22Rv1 (cell line): Measurements from ENCODE around the gene COX7A2.

Experiments
- CTCF ChIP-seq: fragments of 450-650 bp; IDR thresholded peaks from 2 replicates; pipeline ENCODE4 v1.5.1; 2017; ENCODE audit warnings: mild to moderate bottlenecking
- ZFX ChIP-seq: fragments of 450-650 bp; IDR thresholded peaks from 2 replicates; pipeline ENCODE4 v1.6.1; 2017; ENCODE audit warnings: antibody characterized with exemption, borderline replicate concordance

DNA sequence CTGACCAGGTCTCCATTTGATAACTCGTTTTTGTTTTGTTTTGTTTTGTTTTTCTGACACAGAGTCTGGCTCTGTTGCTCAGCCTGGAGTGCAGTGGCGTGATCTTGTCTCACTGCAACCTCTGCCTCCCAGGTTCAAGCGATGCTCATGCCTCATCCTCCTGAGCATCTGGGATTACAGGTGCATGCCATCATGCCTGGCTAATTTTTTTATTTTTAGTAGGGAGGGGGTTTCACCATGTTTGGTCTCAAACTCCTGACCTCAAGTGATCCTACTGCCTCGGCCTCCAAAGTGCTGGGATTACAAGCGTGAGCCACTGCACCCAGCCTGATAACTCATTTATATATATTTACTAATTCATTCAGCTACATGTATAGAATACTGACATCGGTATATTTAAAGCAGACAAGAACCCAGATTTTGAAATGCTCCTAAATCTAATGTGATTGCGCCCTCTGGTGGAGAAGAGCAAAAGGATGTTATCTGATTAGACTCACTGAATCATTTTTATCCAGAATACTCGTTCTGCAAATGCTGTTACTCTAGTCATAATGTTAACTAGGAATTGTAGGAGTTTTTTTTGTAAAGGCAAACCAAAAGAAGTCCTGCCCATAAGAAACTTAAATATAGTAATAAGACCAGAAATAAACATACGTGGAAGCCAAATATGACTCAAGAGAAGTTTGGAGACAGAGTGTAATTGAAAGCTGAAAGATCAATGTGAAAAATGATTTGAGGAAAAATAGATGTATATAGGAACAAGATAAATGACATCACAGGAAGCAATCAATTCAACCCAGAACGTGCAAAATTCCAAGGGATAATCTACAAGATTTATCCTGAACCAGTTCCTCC is 32.5 kb downstream of the COX7A2 start:
- TF ChIP-seq CTCF (peak; percentile 88), ZFX (no peak)
